RCC 7860 (cell line): ENCODE measurements around the gene OSBPL8.
"Not testable (repeated sequence)": the region's sequence is repeated elsewhere in the genome, so short reads cannot be mapped to it uniquely, and the experiment has no call there.

Source experiments
- DNase-seq: peaks from one replicate; pipeline ENCODE4 v3.0.0-alpha.2; 2015; ENCODE audit warnings: low spot score
- FAIRE-seq: peaks from 2 replicates; lab custom pipeline; 2012; peaks lifted over from hg19 to GRCh38; lab: Jason Lieb, UNC

Gene OSBPL8

GRCh38 chr12:76374386-76375020, 185.1 kb downstream of the OSBPL8 start:
- FAIRE-seq (peak; percentile 98), DNase-seq (peak; percentile 82)

GRCh38 chr12:76368230-76368629, 191.3 kb downstream of the OSBPL8 start:
- no peak for DNase-seq
- FAIRE-seq, result no peak

DNA sequence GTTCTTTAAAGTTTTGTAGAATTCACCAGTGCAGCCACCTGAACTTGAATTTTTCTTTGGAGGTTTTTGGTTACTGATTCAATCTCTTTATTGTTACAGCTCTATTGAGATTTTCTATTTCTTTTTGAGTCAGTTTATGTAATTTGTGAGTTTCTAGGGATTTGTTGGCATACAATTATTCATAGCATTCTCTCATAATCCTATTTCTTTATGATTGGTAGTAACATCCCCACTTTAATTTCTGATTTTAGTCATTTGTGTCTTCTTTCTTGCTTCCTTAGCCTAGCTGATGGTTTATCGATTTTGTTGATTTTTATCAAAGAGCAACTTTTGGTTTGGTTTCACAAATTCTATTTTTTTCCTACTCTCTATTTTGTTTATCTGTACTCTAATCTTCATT, 193.4 kb downstream of the OSBPL8 start:
- DNase-seq, result no peak
- FAIRE-seq, result no peak

GRCh38 chr12:76364131-76364530, 195.4 kb downstream of the OSBPL8 start:
- DNase-seq, FAIRE-seq: not testable (repeated sequence)

- FAIRE-seq, result no peak
- DNase-seq, result no peak
Observed at GRCh38 chr12:76360316-76360715, 199.3 kb downstream of the OSBPL8 start.

- FAIRE-seq, result no peak
- DNase-seq, result no peak
Observed at GRCh38 chr12:76356071-76356470, 203.5 kb downstream of the OSBPL8 start.

DNA sequence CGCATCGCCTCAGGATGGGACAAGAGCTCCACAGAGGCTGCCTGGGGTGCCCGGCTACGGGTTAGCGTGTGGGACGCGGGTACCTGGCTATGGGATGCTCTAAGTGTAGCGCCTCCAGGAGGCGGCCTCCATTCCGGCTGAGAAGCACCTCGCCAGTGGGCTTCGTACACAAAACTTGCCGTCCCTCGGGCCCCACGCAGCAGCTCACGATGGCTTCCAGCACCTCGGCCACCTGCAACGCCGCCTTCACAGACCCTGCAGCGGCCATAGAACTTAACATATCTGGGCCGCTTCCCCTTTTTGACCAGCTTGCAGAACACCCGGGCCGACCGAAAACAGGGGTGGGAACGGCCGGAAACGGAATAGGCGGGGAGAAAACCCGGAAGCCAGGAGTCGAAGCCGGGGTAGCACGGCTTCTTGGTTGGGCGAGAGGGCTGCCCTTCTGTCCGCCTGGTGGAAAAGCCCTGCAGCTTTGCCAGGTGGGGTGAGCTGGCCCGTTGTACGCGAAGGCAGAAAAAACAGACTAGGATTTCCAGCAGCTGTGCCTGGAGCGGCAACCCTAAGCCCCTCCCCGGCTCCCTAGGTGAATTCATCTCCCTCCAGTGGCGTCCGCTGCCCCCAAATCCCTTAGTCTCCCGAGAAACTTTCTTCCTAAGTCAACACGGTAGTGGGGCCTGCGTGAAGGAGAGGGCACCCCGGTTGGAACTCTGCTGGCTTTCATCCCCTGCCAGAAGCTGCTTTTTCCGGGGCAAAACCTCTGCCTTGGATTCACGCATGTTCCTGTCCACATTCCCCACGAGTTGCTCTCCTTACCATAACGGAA, 211.3 kb downstream of the OSBPL8 start, which contains the start of gene BBS10:
Gene BBS10, minus strand, starts transcription at position 337 of the 823 bp plus-strand sequence. Its CDS starts 57 bp downstream, at position 280.
- FAIRE-seq (peak; percentile 7), DNase-seq (peak; percentile 83)

- DNase-seq, result peak; percentile 76
- peak; percentile 82 for FAIRE-seq
Observed at GRCh38 chr12:76346798-76347420, 212.7 kb downstream of the OSBPL8 start.

- DNase-seq (no peak), FAIRE-seq (no peak)
Observed at GRCh38 chr12:76346236-76346635, 213.3 kb downstream of the OSBPL8 start.

DNA sequence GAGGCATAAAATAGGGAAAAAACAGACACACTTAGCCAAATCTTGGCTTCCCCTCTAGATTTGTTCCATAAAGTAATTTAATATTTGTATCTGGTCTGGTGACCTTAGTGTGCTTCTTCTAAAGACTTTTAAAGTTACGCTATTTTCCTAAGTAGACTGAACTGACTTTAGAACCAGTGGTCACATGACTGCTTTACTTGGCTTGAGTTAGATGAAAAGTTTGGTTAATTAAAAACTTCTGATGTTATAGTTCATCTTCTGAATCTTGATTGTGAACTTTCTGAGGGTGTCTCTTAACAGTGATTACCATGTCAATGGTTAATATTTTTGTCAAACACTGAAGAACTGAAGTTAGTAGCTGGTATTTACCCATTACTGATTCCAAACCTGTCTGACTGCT, 214.0 kb downstream of the OSBPL8 start:
- DNase-seq (no peak), FAIRE-seq (no peak)

GRCh38 chr12:76341436-76342030, 218.0 kb downstream of the OSBPL8 start:
- no peak for FAIRE-seq
- DNase-seq, result peak; percentile 16

GRCh38 chr12:76340680-76341435, 218.7 kb downstream of the OSBPL8 start:
- no peak for FAIRE-seq

DNA sequence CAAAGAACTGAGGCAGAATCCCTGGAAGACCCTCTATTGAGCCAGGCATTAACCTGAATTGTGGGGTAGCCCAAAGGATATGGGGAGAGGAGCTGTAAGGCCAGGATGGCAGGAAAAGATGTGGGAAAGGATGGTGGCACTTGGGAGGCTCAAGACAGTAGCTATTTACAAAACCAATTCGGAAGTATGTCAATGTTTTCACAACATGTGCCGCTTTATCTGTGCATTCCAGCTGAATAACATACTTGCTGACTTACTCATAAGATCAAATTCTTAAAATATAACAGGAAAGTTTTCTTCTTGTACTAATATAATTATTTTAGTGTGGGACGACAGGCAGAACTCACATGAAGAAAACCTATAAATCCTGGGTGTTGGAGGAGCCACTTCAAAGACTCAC, 222.0 kb downstream of the OSBPL8 start:
- FAIRE-seq (no peak), DNase-seq (no peak)

More at GRCh38 chr12:76340680-76341435, 218.7 kb downstream of the OSBPL8 start:
- no peak for DNase-seq

DNA sequence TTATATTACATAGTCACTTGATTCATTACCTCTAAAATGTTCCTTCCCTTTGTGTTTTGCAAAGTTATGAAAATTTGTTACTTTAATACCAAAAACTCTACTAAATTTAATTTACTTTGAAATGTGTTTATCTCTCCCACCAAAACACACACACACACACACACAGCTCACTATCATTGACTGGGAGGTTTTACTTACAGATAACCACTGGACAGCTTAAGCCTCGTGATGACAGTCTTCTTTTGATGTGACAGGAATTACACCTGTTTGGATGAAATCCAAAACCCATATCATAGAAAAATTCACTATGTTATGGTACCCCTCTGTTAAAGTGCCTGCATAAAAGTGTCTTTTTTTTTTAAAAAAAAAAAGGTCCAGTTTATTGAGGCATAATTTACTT, 227.0 kb downstream of the OSBPL8 start:
- DNase-seq (no peak), FAIRE-seq (no peak)

DNA sequence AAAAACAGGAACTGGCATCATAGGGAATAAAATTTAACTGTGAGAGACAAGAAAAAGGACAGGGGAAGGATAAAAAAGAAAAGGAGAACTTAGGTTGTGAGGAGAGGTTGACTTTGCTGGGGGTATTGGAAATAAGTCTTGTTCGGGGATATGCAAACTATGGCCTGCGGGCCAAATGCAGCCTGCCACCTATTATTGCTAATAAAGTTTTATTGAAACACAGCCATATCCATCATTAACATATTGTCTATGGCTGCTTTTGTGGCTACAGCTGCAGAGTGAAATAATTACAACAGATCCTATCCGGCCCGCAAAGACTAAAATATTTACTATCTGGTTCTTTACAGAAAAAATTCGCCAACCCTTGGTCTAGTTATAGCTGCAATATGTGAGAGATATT, 230.0 kb downstream of the OSBPL8 start:
- FAIRE-seq (no peak), DNase-seq (no peak)

DNA sequence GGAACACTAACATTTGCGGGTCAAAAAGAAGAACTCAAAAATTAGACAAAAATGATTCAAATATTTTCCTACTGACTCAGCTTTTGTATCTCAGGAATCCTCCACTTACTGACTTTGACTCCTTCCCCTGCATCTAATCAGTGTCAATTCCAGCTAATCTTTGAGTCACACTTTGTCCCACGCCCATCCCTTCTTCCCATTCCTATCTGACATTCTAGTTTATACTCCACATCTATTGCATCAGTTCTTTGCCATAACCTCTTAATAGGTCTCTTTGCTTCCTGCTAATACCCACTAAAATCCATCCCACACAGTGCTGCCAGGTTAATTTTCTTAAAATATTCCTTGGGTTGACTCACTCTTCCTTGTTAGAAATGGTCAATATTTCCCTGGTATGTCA, 230.4 kb downstream of the OSBPL8 start:
- FAIRE-seq, result peak; percentile 89
- DNase-seq, result peak; percentile 92

DNA sequence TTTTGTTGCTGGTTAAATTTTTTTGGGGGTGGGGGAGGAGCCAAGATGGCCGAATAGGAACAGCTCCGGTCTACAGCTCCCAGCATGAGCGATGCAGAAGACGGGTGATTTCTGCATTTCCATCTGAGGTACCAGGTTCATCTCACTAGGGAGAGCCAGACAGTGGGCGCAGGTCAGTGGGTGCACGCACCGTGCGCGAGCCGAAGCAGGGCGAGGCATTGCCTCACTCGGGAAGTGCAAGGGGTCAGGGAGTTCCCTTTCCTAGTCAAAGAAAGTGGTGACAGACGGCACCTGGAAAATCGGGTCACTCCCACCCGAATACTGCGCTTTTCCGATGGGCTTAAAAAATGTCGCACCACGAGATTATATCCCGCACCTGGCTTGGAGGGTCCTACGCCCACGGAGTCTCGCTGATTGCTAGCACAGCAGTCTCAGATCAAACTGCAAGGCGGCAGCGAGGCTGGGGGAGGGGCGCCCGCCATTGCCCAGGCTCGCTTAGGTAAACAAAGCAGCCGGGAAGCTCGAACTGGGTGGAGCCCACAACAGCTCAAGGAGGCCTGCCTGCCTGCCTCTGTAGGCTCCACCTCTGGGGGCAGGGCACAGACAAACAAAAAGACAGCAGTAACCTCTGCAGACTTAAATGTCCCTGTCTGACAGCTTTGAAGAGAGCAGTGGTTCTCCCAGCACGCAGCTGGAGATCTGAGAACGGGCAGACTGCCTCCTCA, 239.8 kb downstream of the OSBPL8 start:
- not testable (repeated sequence) for DNase-seq, FAIRE-seq

DNA sequence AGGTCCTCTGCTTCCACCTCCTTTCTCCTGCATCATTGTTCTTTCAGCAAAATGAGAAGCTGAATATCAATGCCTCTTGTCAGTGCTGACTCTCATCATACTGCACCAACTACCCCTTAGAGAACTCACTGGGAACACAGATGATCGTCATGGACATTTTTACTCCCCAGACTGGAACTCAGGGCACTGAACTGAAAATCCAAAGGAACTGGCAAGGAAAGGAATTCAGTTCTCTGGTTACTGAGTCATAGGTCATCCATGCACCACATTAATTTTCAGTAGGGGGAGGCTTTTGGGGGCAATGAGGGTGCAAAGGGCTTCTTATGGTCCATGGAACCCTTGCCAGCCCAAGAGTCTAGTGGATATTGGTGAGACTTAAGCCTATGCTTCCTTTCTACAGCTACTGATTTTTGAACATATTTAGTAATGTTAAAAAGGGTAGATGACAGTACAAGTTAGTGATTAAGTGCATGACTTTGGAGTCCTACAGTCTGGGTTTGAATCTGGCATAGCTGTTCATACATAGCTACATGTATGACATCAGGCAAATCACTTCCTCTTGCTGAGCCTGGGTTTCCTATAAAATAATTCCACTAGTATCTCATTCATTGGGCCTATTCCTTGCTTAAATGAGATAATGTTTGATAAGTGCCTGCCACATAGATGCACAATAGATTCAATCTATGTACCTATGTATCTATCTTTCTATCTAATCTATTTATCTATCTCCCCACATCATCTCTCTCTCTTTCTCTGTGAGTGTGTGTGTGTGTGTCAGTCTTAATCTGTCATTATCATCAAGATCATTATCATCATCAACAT, 240.6 kb downstream of the OSBPL8 start:
- DNase-seq, result peak; percentile 81
- peak; percentile 87 for FAIRE-seq

DNA sequence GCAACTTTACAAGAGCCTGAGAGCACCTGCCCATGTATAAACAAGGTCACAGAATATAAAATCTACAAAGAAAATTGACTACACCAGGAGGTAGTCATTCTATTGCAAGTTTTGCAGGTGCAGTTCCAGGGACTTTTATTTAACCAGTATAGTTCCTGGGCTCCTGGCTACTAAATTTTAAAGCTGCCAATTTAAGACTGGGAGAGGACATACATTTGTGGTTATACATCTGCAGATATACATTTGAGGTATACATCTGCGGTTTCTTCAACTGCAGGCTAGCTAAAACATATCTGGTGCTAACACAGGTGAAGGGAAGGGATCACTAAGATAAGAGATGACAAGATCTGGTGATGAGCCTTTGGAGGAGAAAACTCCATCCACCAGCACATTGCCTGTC, 241.6 kb downstream of the OSBPL8 start:
- no peak for DNase-seq
- no peak for FAIRE-seq
